K562 (cell line): ENCODE results near the gene INMT. TPM values are rescaled to one million over a fixed set of nuclear protein-coding genes. Genes with fewer than 3 reads are reported as not detected.

Source experiments
- BRF2 ChIP-seq: IDR thresholded peaks from 3 replicates; pipeline ENCODE4 v1.6.1; 2011; ENCODE audit warnings: borderline replicate concordance, mild to moderate bottlenecking; ENCODE audit not compliant: insufficient read length, insufficient read depth
- CBX2 ChIP-seq: fragments of 200-600 bp; sonication (generic); IDR thresholded peaks from one replicate; pipeline ENCODE4 v1.6.1; 2012; ENCODE audit warnings: mild to moderate bottlenecking, low read length, inconsistent platforms; ENCODE audit not compliant: insufficient read depth, poor library complexity, severe bottlenecking
- GTF2B ChIP-seq: IDR thresholded peaks from 2 replicates; pipeline ENCODE4 v1.6.1; 2011; ENCODE audit not compliant: insufficient read length; ENCODE audit errors: extremely low read depth
- ID3 ChIP-seq, 2 experiments: fragments of 250-450 bp in 1 of 2; fragments of 450-650 bp in 1 of 2; sonication (Bioruptor Pico) in 1 of 2; IDR thresholded peaks; 2 replicates each; pipeline versions ENCODE4 v1.6.1 to v1.8.0; 2016 to 2021; ENCODE audit warnings: mild to moderate bottlenecking in 2 of 2, moderate library complexity in 2 of 2, missing compliant biosample characterization in 1 of 2, missing genetic modification characterization in 1 of 2
- MAFF ChIP-seq: IDR thresholded peaks from 2 replicates; pipeline ENCODE4 v1.6.1; 2012; ENCODE audit warnings: low read length, improper control_type of control experiment
- NUFIP1 ChIP-seq: fragments of 450-650 bp; IDR thresholded peaks from 2 replicates; pipeline ENCODE4 v1.6.1; 2018; ENCODE audit not compliant: partially characterized antibody
- RBM34 ChIP-seq: fragments of 200-400 bp; formaldehyde crosslinking; IDR thresholded peaks from 2 replicates; pipeline ENCODE4 v1.6.1; 2018; ENCODE audit warnings: low read length, borderline replicate concordance; ENCODE audit not compliant: insufficient read depth
- REST ChIP-seq, 2 experiments: fragments of 450-650 bp; formaldehyde crosslinking in 1 of 2; IDR thresholded peaks; 2 replicates each; pipeline versions ENCODE4 v1.4.0 to v1.6.1; 2014 to 2020; ENCODE audit warnings: mild to moderate bottlenecking in 2 of 2, borderline replicate concordance in 1 of 2, low read depth in 1 of 2
- SIN3A ChIP-seq, 2 experiments: fragments of 150-350 bp in 1 of 2; IDR thresholded peaks; 2 replicates each; pipeline ENCODE4 v1.6.1; 2011 to 2016; ENCODE audit warnings: borderline replicate concordance in 2 of 2, low read depth in 2 of 2, low read length in 2 of 2, mild to moderate bottlenecking in 2 of 2, moderate library complexity in 2 of 2; ENCODE audit not compliant: control insufficient read depth in 1 of 2
- TFE3 ChIP-seq: fragments of 450-650 bp; formaldehyde crosslinking; IDR thresholded peaks from 2 replicates; pipeline ENCODE4 v1.4.0; 2020; ENCODE audit warnings: mild to moderate bottlenecking, mixed read lengths
- XRCC4 ChIP-seq: IDR thresholded peaks from one replicate; pipeline ENCODE4 v1.6.1; 2011; ENCODE audit not compliant: insufficient read depth, insufficient read length; ENCODE audit errors: extremely low read depth
- ZNF717 ChIP-seq: fragments of 250-450 bp; sonication (Bioruptor Pico); IDR thresholded peaks from 2 replicates; pipeline ENCODE4 v1.5.0; 2021
- polyA plus RNA-seq, 8 experiments: library from polyadenylated mRNA; depleted of rRNA in 4 of 8; stranded (reverse) in 5 of 8; unstranded in 3 of 8; fragments of >200 nt; fragmentation: Nextera tagmentation in 2 of 8; fragmentation: Illumina TruSeq in 1 of 8; extraction: Ambion mirVana in 2 of 8; extraction: Trizol in 1 of 8; gene quantifications; 2 replicates each; pipeline versions ENCODE4 v1.2.1 to v1.2.3, GENCODE V29; 2011 to 2014; ENCODE audit warnings: inconsistent platforms in 1 of 8, missing spikeins in 1 of 8
- total RNA-seq, 7 experiments: library from RNA; depleted of rRNA in 6 of 7; stranded (reverse); fragments of >200 nt in 6 of 7; fragmentation: Illumina TruSeq in 2 of 7; extraction: Trizol in 2 of 7; gene quantifications; 2 replicates each; pipeline versions ENCODE4 v1.2.1 to v1.2.3, GENCODE V29; 2011 to 2021; ENCODE audit warnings: low replicate concordance in 1 of 7

The INMT gene
- total and polyA plus RNA-seq, 9 of the 15 experiments (the other 6 are each of a cell fraction or from before 2014, with no cell fraction given) = 0.04 to 0.27 TPM; not detected in 7

GRCh38 chr7:30761214-30762156 lies 9.6 kb downstream of the INMT start (continued):
- TF ChIP-seq REST (IDR thresholded peaks at IDR 0.05; ENCODE audit: borderline replicate concordance) (peak; percentile 50; the same call in 1 of the 2 replicates), REST (CRISPR knock-in tag; IDR thresholded peaks at IDR 0.05; ENCODE audit: low read depth) (no peak), ID3 (CRISPR knock-in tag; IDR thresholded peaks at IDR 0.05) (no peak), ID3 (tag; IDR thresholded peaks at IDR 0.05) (peak; percentile 82), NUFIP1 (peak; percentile 78), TFE3 (no peak), BRF2 (no peak), GTF2B (no peak), XRCC4 (no peak), ZNF717 (CRISPR knock-in tag) (no peak), SIN3A (IDR thresholded peaks at IDR 0.05; ENCODE audit: borderline replicate concordance in 2 of 2, control insufficient read depth in 1 of 2, low read depth in 2 of 2, low read length in 2 of 2) (no peak), CBX2 (no peak), MAFF (peak; percentile 59; the same call in 1 of the 2 replicates), RBM34 (no peak)
